SK-N-SH treated with all-trans-retinoic acid at 6 μM for 48 hours (cell line): ENCODE data around the gene CASS4.

Source experiments
- ARNTL ChIP-seq: fragments of 450-650 bp; formaldehyde crosslinking; IDR thresholded peaks from 2 replicates; pipeline ENCODE4 v1.5.0; 2020; ENCODE audit warnings: low read depth, mild to moderate bottlenecking, moderate library complexity, borderline replicate concordance
- BACH2 ChIP-seq: fragments of 250-450 bp; sonication (Bioruptor Pico); IDR thresholded peaks from 2 replicates; pipeline ENCODE4 v1.9.0; 2021; ENCODE audit warnings: mild to moderate bottlenecking, borderline replicate concordance
- CREB5 ChIP-seq: fragments of 250-450 bp; sonication (Bioruptor Pico); IDR thresholded peaks from 2 replicates; pipeline ENCODE4 v1.5.1; 2020; ENCODE audit warnings: low read depth, mild to moderate bottlenecking, moderate library complexity
- CSDC2 ChIP-seq: fragments of 250-450 bp; sonication (Bioruptor Pico); IDR thresholded peaks from 2 replicates; pipeline ENCODE4 v1.5.0; 2020; ENCODE audit warnings: mild to moderate bottlenecking, moderate library complexity
- GLIS3 ChIP-seq: fragments of 250-450 bp; sonication (Bioruptor Pico); IDR thresholded peaks from 2 replicates; pipeline ENCODE4 v1.5.0; 2020; ENCODE audit warnings: mild to moderate bottlenecking, moderate library complexity
- OSR1 ChIP-seq: fragments of 250-450 bp; sonication (Bioruptor Pico); IDR thresholded peaks from 2 replicates; pipeline ENCODE4 v1.8.0; 2022; ENCODE audit warnings: moderate library complexity, mild to moderate bottlenecking, inconsistent platforms
- PATZ1 ChIP-seq: fragments of 250-450 bp; sonication (Bioruptor Pico); IDR thresholded peaks from 2 replicates; pipeline ENCODE4 v1.8.0; 2020; ENCODE audit warnings: mild to moderate bottlenecking, moderate library complexity, borderline replicate concordance
- PPARA ChIP-seq: fragments of 250-450 bp; sonication (Bioruptor Pico); IDR thresholded peaks from 2 replicates; pipeline ENCODE4 v1.5.0; 2020; ENCODE audit warnings: mild to moderate bottlenecking, borderline replicate concordance
- RARB ChIP-seq: fragments of 250-450 bp; sonication (Bioruptor Pico); IDR thresholded peaks from 2 replicates; pipeline ENCODE4 v1.8.0; 2021; ENCODE audit warnings: mild to moderate bottlenecking, moderate library complexity
- ZC3H10 ChIP-seq: fragments of 250-450 bp; sonication (Bioruptor Pico); IDR thresholded peaks from 2 replicates; pipeline ENCODE4 v1.5.1; 2021; ENCODE audit warnings: mild to moderate bottlenecking, moderate library complexity
- ZFP3 ChIP-seq: fragments of 250-450 bp; sonication (Bioruptor Pico); IDR thresholded peaks from 2 replicates; pipeline ENCODE4 v1.5.0; 2020; ENCODE audit warnings: mild to moderate bottlenecking, moderate library complexity
- ZFP30 ChIP-seq: fragments of 450-650 bp; formaldehyde crosslinking; IDR thresholded peaks from 2 replicates; pipeline ENCODE4 v1.5.0; 2022; ENCODE audit warnings: mild to moderate bottlenecking, moderate library complexity
- ZNF565 ChIP-seq: fragments of 450-650 bp; formaldehyde crosslinking; conservative IDR thresholded peaks from 2 replicates; pipeline ENCODE4 v1.5.0; 2020; ENCODE audit warnings: low read depth, mild to moderate bottlenecking, moderate library complexity
- ZNF70 ChIP-seq: fragments of 450-650 bp; formaldehyde crosslinking; IDR thresholded peaks from 2 replicates; pipeline ENCODE4 v1.5.0; 2020; ENCODE audit warnings: mild to moderate bottlenecking, moderate library complexity

- TF ChIP-seq OSR1: no peak
- TF ChIP-seq PATZ1 (CRISPR knock-in tag): no peak
- TF ChIP-seq CSDC2 (CRISPR knock-in tag): no peak
- TF ChIP-seq BACH2 (CRISPR knock-in tag): no peak
- TF ChIP-seq GLIS3 (CRISPR knock-in tag): no peak
- TF ChIP-seq CREB5 (CRISPR knock-in tag): no peak
- TF ChIP-seq ARNTL (CRISPR knock-in tag): no peak
- no peak for TF ChIP-seq ZFP3
- no peak for TF ChIP-seq ZFP30
- no peak for TF ChIP-seq RARB
- no peak for TF ChIP-seq ZNF70 (CRISPR knock-in tag)
- no peak for TF ChIP-seq ZNF565
- no peak for TF ChIP-seq PPARA (CRISPR knock-in tag)
- TF ChIP-seq ZC3H10: no peak
Observed at GRCh38 chr20:56406910-56407309, 5.2 kb upstream of the CASS4 start.
